Tibial nerve (tissue), 4 donors: Measurements from ENCODE around the gene UBE2L3. TPM values are rescaled to one million over a fixed set of nuclear protein-coding genes. Genes with fewer than 3 reads are reported as not detected.
A peak's percentile ranks its signal among the peaks of the same experiment; 100 is the strongest.
"Not testable (repeated sequence)": the region's sequence is repeated elsewhere in the genome, so short reads cannot be mapped to it uniquely, and the experiment has no call there.

ENCODE experiments used
- DNase-seq, 2 donors: peaks; one replicate each; pipeline ENCODE4 v3.0.0-alpha.2; 2019; ENCODE audit warnings: low spot score in 2 of 2
- H3K27ac ChIP-seq, 4 donors: fragments of 200-600 bp; sonication (generic) in 3 of 4; one replicate each; pipeline ENCODE4 v1.5.1; 2017 to 2019; ENCODE audit warnings: mild to moderate bottlenecking in 1 of 4
- H3K27me3 ChIP-seq, 2 donors: fragments of 200-600 bp; sonication (generic) in 1 of 2; one replicate each; pipeline versions ENCODE4 v1.5.1 to v1.6.0; 2017 to 2019
- H3K36me3 ChIP-seq, 3 donors: fragments of 200-600 bp; sonication (generic); one replicate each; pipeline ENCODE4 v1.5.1; 2018 to 2019
- H3K4me1 ChIP-seq, 4 donors: fragments of 200-600 bp; sonication (generic) in 3 of 4; one replicate each; pipeline ENCODE4 v1.5.1; 2017 to 2019
- H3K4me3 ChIP-seq, 4 donors: fragments of 200-600 bp; sonication (generic) in 3 of 4; one replicate each; pipeline ENCODE4 v1.5.1; 2017 to 2019; ENCODE audit warnings: mild to moderate bottlenecking in 1 of 4, moderate library complexity in 1 of 4
- H3K9me3 ChIP-seq, 4 donors: fragments of 200-600 bp; sonication (generic) in 3 of 4; one replicate each; pipeline ENCODE4 v1.5.1; 2017 to 2019
- CTCF ChIP-seq, 5 experiments: fragments of 200-600 bp in 3 of 5; fragments of 450-650 bp in 2 of 5; sonication (generic) in 3 of 5; IDR thresholded peaks; one replicate each; pipeline ENCODE4 v1.5.1; 2016 to 2019; ENCODE audit warnings: antibody characterized with exemption in 5 of 5, mild to moderate bottlenecking in 3 of 5, moderate library complexity in 2 of 5
- EP300 ChIP-seq, 2 donors: sonication (generic); formaldehyde crosslinking; IDR thresholded peaks; one replicate each; pipeline ENCODE4 v1.6.1; 2017; ENCODE audit warnings: antibody characterized with exemption in 2 of 2, mild to moderate bottlenecking in 1 of 2
- POLR2A ChIP-seq, 2 donors: fragments of 450-650 bp; IDR thresholded peaks; one replicate each; pipeline ENCODE4 v1.6.1; 2017; ENCODE audit warnings: antibody characterized with exemption in 2 of 2, mild to moderate bottlenecking in 2 of 2, moderate library complexity in 2 of 2
- WGBS, 2 donors: methylation state at CpG; one replicate each; pipeline ENCODE4 v1.1.5; 2018; 5-methylcytosine and 5-hydroxymethylcytosine counted together
- total RNA-seq, 4 donors: library from RNA; depleted of rRNA; stranded (reverse); fragments of >200 nt; gene quantifications; one replicate each; pipeline ENCODE4 v1.1.0, GENCODE V29; 2016

Gene UBE2L3
- total RNA-seq, 4 donors from 2014 or later = 32.0 to 45.0 (median 37.8) TPM

DNA sequence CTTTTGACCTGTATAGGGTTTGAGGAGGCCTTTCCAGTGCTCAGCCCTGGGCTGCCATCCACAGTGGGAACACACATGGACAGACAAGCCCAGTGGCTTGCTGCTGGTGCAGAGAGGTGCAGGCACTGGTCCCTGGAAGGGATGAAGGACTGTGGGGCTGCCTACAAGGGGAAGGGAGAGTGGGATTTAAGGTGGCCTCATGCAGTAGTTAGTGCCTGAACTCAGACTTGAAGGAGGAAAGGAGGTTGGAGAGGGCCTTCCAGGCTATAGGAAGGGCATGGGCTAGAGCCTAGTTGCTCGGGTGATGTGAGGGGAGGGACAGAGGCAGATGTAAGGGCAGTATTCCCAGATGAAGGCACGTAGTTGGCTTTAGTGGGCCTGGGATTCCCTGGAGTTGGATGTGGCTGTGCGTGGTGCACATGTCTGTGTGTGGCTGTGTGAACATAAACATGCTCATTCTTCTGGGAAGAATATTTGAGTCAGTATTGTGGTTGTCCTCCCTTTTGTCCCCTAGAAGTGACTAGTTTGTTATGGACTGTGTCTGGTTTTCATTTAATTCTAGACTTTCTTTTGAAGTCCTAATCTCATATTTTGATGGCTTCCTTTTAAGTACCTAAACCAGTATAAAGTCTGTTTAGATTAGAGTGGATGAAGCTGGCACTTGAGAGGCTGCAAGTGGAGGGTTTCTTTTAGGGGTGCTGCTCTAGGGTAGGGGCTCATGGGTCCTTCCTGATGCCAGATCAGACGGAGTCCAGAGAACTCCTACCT, 43.9 kb downstream of the UBE2L3 start:
- H3K4me1 ChIP-seq = peaks cover 0 to 9% (median 0%) of the 10 kb centered on the region in 4 donors
- no peak for TF ChIP-seq CTCF (IDR thresholded peaks at IDR 0.05)
- no peak for TF ChIP-seq POLR2A (IDR thresholded peaks at IDR 0.05)
- TF ChIP-seq EP300 (IDR thresholded peaks at IDR 0.05) = no peak
- no peaks in the 10 kb centered on the region for H3K27me3 ChIP-seq
- H3K4me3 ChIP-seq = no peak overlapping the region
- H3K27ac ChIP-seq = no peak overlapping the region
- WGBS, 2 donors = 78 to 85% methylated on average over 4 of the region's 4 CpGs
- no peak for DNase-seq
- no peaks in the 10 kb centered on the region for H3K9me3 ChIP-seq
- peaks cover 0 to 60% (median 15%) of the 10 kb centered on the region in 3 donors for H3K36me3 ChIP-seq

- no peak for DNase-seq
- H3K4me3 ChIP-seq = no peak overlapping the region
- no peaks in the 10 kb centered on the region for H3K27me3 ChIP-seq
- H3K27ac ChIP-seq = no peak overlapping the region
- H3K4me1 ChIP-seq = peaks cover 0 to 8% (median 0%) of the 10 kb centered on the region in 4 donors
- no peaks in the 10 kb centered on the region for H3K9me3 ChIP-seq
- TF ChIP-seq EP300 (IDR thresholded peaks at IDR 0.05) = no peak
- peaks cover 0 to 60% (median 15%) of the 10 kb centered on the region in 3 donors for H3K36me3 ChIP-seq
- 88 to 91% methylated on average over 7 of the region's 7 CpGs for WGBS, 2 donors
These were observed 45.3 kb downstream of the UBE2L3 start for GRCh38 chr22:21612858-21613257.

- TF ChIP-seq EP300 (IDR thresholded peaks at IDR 0.05) (no peak), POLR2A (IDR thresholded peaks at IDR 0.05) (no peak), CTCF (IDR thresholded peaks at IDR 0.05) (no peak)
- Histone ChIP-seq H3K27me3 (no peaks in the 10 kb centered on the region), H3K4me1 (peaks cover 0 to 10% (median 0%) of the 10 kb centered on the region in 4 donors), H3K9me3 (no peaks in the 10 kb centered on the region), H3K36me3 (peaks cover 0 to 60% (median 15%) of the 10 kb centered on the region in 3 donors), H3K4me3 (no peak overlapping the region), H3K27ac (no peak overlapping the region)
- no peak for DNase-seq
- WGBS, 2 donors = 92 to 96% methylated on average over 4 of the region's 4 CpGs
These were observed 46.2 kb downstream of the UBE2L3 start for GRCh38 chr22:21613553-21614233.

- TF ChIP-seq POLR2A (IDR thresholded peaks at IDR 0.05) (no peak), CTCF (IDR thresholded peaks at IDR 0.05) (no peak), EP300 (IDR thresholded peaks at IDR 0.05) (no peak)
- DNase-seq = no peak
- peaks cover 0 to 27% (median 3%) of the 10 kb centered on the region in 4 donors for H3K4me1 ChIP-seq
- H3K4me3 ChIP-seq = no peak overlapping the region
- WGBS, 2 donors = 80 to 81% methylated on average over 4 of the region's 4 CpGs
- no peaks in the 10 kb centered on the region for H3K9me3 ChIP-seq
- no peaks in the 10 kb centered on the region for H3K27me3 ChIP-seq
- H3K36me3 ChIP-seq = peaks cover 0 to 50% (median 14%) of the 10 kb centered on the region in 3 donors
- H3K27ac ChIP-seq = no peak overlapping the region
These were observed 48.2 kb downstream of the UBE2L3 start for GRCh38 chr22:21615731-21616130.

- not testable (repeated sequence) for H3K9me3 ChIP-seq, H3K27me3 ChIP-seq, H3K4me3 ChIP-seq, H3K27ac ChIP-seq, DNase-seq
- 91 to 94% methylated on average over 6 of the region's 6 CpGs for WGBS, 2 donors
- peaks cover 0 to 35% (median 8%) of the 10 kb centered on the region in 3 donors for H3K36me3 ChIP-seq
- peaks cover 0 to 41% (median 12%) of the 10 kb centered on the region in 4 donors for H3K4me1 ChIP-seq
These were observed 49.8 kb downstream of the UBE2L3 start for GRCh38 chr22:21617337-21617736.

- no peak for DNase-seq
- H3K27ac ChIP-seq = peak overlapping the region in 1 of 4 donors; percentile 3
- H3K4me1 ChIP-seq = peaks cover 0 to 75% (median 35%) of the 10 kb centered on the region in 4 donors
- H3K9me3 ChIP-seq = no peaks in the 10 kb centered on the region
- TF ChIP-seq CTCF (IDR thresholded peaks at IDR 0.05) (no peak), POLR2A (IDR thresholded peaks at IDR 0.05) (no peak), EP300 (IDR thresholded peaks at IDR 0.05) (no peak)
- WGBS, 2 donors = 74% methylated on average over 2 to 3 of the region's 3 CpGs
- H3K36me3 ChIP-seq = peaks cover 0 to 14% (median 0%) of the 10 kb centered on the region in 3 donors
- no peak overlapping the region for H3K4me3 ChIP-seq
- no peaks in the 10 kb centered on the region for H3K27me3 ChIP-seq
These were observed 53.5 kb downstream of the UBE2L3 start for GRCh38 chr22:21621025-21621424.
